ENCODE results near the gene RPH3AL.

RPH3AL gene, protein sequence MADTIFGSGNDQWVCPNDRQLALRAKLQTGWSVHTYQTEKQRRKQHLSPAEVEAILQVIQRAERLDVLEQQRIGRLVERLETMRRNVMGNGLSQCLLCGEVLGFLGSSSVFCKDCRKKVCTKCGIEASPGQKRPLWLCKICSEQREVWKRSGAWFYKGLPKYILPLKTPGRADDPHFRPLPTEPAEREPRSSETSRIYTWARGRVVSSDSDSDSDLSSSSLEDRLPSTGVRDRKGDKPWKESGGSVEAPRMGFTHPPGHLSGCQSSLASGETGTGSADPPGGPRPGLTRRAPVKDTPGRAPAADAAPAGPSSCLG

DNA sequence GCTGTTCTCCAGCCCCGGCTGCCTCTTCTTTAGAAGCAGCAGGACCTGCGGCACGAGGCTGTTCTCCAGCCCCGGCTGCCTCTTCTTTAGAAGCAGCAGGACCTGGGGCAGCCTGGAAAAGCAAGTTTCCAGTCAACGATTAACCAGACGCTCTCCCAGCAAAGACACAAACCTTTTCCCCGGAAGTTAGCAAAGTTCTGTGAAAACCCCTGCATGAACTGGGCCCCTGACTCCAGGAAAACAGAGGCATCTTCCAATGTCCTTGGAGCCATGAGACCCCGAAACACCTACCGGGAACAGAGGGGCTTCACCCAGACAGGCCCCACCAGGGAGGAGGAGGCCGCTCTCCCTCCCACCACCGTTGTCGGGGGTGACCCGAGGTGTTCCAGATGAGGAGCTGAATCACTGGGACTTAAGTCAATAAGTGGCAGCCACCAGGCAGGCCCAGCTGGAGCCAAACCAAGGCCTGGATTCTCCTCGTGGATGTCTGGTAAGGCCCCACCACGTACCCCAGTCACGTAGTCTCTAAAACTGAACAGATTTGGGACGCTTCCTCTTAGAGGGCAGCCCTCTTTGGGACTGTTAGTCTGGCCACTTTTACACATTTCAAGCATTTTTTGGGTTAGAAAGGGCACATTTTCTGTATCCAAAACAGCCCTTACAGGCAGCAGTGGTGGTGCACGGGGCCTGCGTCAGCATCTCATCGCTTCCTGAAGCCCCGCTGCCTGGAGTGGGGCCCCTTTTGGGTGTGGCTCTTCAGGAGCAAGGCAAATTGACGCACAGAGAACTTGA lies at the start of gene RPH3AL:
Gene RPH3AL, minus strand, starts transcription at position 387 of the 792 bp plus-strand sequence. CDS start 25,264 bp downstream, outside the sequence.
- H3K4me3 ChIP-seq (ENCODE audit: low read depth, low read length): no peak within 1 kb of the TSS
- DNase-seq (ENCODE audit: low read depth): no peak

DNA sequence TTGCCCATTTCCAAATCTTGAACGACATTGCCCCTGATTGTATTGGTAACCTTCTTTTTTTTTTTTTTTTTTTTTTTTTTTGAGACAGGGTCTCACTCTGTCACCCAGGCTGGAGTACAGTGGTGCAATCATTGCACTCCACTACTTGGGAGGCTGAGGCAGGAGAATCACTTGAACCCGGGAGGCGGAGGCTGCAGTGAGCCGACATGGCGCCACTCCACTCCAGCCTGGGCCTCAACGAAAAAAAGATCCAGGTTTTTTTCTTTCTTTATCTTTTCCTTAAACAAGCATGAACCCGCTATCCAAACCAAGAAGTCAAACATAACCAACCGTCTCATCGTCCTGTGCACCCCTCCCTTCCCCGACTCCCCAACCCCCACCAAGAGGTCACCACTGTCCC lies 47.6 kb upstream of the RPH3AL start:
- no peak for DNase-seq (ENCODE audit: low read depth)
- H3K4me3 ChIP-seq (ENCODE audit: low read depth, low read length): no peak overlapping the region

DNA sequence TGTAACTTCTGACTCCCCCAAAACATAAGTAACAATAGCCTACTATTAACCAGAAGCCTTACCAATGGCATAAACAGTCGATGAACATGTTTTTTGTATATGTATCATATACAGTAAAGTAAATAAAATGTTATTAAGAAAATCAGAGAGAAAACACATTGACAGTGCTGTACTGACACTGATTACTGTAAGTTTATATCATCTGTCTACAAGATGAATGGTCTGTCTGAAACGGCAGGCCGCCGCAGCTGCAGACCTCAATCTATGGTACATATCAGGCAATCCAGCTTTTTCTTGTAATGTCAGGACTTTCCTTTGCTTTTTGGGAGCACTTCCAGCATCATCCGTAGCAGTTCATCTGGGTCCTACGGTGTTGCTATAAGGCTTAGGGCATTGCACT lies 44.2 kb upstream of the RPH3AL start:
- H3K4me3 ChIP-seq (ENCODE audit: low read depth, low read length): no peak overlapping the region
- no peak for DNase-seq (ENCODE audit: low read depth)

DNA sequence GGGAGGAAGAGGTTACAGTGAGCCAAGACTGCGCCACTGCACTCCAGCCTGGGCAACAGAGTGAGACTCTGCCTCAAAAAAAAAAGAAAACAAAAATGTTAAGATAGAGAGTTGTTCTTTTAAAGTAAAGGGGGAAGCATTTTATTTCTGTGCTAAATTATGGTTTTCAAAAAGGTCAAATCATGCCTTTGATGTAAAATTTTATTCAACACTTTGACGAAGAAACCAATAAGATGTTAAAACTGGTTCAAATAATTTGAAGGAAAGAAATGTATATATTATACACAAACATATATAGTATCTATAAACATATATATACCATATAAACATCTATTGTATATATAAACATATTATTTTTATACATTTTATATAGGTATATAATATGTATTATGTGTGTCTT lies 43.4 kb upstream of the RPH3AL start:
- H3K4me3 ChIP-seq (ENCODE audit: low read depth, low read length): no peak overlapping the region
- DNase-seq (ENCODE audit: low read depth): no peak

DNA sequence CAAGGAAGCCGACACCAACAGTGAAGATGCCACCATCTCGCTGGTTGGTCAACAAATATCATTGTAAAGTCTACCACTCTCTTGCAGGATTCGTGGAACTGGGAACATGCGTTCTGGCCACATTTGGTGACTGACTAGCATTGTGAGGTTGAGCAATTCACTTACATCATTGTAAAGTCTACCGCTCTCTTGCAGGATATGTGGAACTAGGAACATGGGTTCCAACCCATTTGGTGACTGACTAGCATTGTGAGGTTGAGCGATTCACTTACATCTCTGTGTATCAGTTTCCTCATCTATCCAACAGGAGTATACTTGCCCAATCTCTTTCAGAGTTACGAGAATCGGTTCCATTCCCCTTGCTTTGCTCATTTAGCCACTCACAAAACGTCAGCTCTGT lies 42.6 kb upstream of the RPH3AL start:
- no peak for DNase-seq (ENCODE audit: low read depth)
- H3K4me3 ChIP-seq (ENCODE audit: low read depth, low read length): no peak overlapping the region

DNA sequence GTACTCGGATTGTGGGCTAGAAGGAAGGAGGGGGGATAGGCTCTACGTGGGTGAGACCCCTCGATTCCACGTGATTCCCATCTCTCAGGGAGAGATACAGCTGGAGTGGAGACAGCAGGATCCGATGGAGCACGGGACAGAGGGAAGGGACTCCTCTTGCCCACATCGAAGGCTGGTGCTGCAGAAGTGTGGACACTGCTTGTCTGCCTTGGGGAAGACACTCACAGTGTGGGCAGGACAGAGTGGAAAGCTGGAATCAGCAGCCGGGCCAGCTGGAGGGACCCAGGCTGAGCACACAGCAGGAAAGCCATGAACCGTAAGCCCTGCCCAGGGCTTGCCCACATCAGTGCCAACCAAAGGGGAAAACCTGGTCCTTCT lies 42.1 kb upstream of the RPH3AL start:
- no peak for DNase-seq (ENCODE audit: low read depth)
- H3K4me3 ChIP-seq (ENCODE audit: low read depth, low read length): no peak overlapping the region

GRCh38 chr17:393806-394717 lies 41.5 kb upstream of the RPH3AL start:
- DNase-seq (ENCODE audit: low read depth): no peak

GRCh38 chr17:391850-392249 lies 39.2 kb upstream of the RPH3AL start:
- no peak overlapping the region for H3K4me3 ChIP-seq (ENCODE audit: low read depth, low read length)
- DNase-seq (ENCODE audit: low read depth): no peak

More at GRCh38 chr17:393806-394717, 41.5 kb upstream of the RPH3AL start:
- no peak overlapping the region for H3K4me3 ChIP-seq (ENCODE audit: low read depth, low read length)

GRCh38 chr17:390025-390424 lies 37.4 kb upstream of the RPH3AL start:
- no peak overlapping the region for H3K4me3 ChIP-seq (ENCODE audit: low read depth, low read length)

DNA sequence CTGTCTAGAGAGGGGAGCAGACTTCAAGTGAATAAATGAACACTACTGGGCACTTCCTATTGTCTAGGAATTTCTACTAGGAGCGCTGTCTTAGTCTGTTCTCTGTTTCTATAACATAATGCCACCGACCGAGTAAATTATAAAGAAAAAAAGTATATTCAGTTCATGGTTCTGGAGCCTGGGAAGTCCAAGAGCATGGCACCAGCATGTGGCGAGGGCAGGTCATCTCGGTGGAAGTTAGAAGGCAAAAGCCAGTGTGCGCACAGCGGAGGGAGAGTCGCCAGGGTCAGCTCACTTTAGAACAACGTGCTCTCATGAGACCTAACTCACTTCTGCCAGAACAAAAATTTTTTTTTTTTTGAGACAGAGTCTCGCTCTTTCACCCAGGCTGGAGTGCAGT lies 35.5 kb upstream of the RPH3AL start:
- no peak overlapping the region for H3K4me3 ChIP-seq (ENCODE audit: low read depth, low read length)
- DNase-seq (ENCODE audit: low read depth): no peak

More at GRCh38 chr17:390025-390424, 37.4 kb upstream of the RPH3AL start:
- no peak for DNase-seq (ENCODE audit: low read depth)

GRCh38 chr17:386141-386876 lies 33.7 kb upstream of the RPH3AL start:
- DNase-seq (ENCODE audit: low read depth): no peak
- H3K4me3 ChIP-seq (ENCODE audit: low read depth, low read length): peak overlapping the region; percentile 39

DNA sequence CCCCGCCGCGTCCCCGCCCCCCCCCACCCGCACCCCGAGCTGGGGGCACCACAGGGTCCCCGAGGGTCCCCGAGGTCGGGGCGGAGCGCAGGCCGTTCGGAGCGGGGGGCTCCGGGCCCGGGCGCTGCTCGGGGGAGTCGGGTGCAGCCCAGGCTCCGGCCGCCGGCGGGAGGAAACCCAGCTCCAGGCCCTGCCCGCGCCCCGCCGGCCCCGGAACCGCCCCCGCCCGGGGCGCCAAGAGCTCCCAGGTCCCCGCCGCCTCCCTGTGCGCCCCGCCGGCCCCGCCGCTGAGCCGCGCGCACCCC lies 33.2 kb upstream of the RPH3AL start:
- H3K4me3 ChIP-seq (ENCODE audit: low read depth, low read length): peak overlapping the region; percentile 39
- DNase-seq (ENCODE audit: low read depth): no peak

DNA sequence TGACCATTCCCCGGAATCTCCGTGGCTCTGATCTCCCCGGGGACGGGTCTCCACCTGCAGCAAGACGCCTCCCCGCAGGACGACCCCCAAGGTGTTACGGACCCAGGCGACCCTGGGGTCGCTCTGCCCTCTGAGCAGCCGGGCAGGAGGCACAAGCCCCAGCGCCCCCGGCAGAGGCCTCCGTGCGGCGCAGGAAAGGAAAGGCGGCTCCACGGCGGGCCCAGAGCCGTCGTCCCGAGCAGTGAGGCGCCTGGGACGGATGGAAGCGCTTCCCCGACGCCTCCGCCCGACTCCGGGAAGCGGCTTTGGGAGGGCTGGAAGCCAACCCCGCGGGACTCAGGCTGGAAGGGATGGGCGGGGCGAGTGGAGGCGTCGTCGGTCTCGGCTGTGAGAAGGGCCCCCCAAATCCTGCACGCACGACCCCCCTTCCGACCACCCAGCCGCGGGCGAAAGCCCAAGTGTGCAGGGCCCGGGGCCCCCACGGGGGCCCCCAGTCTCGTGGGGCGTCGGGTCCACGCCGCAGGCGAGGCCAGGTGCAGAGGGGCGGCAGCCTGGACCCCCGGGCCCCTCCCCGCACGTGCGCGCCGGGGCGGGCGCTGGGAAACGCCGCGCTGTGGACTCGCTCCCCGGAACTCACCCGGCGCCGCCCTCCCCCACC lies 32.7 kb upstream of the RPH3AL start:
- DNase-seq (ENCODE audit: low read depth): no peak
- peak overlapping the region; percentile 39 for H3K4me3 ChIP-seq (ENCODE audit: low read depth, low read length)

DNA sequence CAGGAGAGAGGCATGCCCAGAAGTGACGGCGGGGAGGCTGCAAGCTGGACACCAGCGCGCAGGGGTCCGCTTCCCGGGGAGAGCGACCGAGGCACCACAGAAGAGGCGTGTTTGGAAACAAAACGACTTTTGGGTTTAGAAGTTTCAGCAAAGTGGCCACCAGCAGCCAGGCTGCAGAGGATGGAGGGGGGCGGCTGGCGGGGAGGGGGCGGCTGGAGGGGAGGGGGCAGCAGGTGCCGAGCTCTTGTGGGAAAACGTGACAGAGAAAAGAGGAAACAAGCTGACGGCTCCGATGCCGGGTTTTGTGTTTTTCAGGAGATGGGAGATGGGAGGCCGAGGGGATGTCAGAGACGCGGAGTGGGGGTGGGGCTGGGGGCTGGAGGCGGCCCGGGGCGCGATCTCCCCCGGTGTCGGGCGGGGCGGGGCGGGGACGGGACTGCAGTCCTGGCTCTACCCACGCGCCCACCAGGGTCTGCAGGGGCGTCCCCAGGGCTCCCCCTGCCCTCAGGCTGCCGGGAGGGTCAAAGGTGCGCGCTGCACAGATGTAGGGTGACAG lies 32.1 kb upstream of the RPH3AL start:
- H3K4me3 ChIP-seq (ENCODE audit: low read depth, low read length): no peak overlapping the region
- no peak for DNase-seq (ENCODE audit: low read depth)

DNA sequence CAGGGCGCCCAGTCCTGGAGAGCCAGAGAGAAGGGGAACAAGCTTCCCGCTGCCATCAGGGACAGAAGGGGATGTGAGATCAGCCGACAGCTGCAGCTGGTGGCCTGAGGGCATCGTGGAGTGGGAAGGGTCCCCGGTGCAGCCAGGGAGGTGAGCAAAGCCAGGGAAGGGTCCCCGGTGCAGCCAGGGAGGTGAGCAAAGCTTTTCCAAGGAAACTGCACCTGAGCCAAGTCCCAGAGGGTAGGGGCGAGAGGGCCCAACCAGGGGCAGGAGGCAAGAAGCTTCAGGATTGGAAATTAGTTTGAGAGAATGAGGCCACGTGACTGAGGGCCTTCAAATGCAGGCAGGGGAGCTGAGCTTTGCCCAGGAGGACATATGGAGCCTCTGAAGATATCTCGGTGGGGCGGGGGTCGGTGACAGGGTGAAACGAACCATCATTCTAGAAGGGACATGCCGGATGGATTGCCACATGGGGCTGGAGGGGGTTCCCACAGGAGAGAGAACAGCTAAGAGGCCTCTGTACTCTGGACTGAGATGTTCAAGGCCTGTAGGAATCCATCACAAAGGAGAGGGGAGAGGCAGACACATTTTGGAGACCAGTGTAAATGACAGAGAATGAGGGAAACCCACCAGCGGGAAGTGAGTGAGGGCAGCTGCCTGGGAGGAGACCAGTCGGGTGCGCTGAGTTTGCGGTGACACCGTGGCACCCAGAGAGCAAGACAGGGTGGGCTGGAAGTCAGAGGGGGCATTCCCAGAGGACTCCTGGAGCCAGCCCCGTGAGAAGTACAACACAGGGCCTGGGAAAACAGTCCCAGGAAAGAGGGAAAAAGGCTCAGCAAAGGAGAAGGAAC lies 31.4 kb upstream of the RPH3AL start:
- no peak overlapping the region for H3K4me3 ChIP-seq (ENCODE audit: low read depth, low read length)
- DNase-seq (ENCODE audit: low read depth): no peak

DNA sequence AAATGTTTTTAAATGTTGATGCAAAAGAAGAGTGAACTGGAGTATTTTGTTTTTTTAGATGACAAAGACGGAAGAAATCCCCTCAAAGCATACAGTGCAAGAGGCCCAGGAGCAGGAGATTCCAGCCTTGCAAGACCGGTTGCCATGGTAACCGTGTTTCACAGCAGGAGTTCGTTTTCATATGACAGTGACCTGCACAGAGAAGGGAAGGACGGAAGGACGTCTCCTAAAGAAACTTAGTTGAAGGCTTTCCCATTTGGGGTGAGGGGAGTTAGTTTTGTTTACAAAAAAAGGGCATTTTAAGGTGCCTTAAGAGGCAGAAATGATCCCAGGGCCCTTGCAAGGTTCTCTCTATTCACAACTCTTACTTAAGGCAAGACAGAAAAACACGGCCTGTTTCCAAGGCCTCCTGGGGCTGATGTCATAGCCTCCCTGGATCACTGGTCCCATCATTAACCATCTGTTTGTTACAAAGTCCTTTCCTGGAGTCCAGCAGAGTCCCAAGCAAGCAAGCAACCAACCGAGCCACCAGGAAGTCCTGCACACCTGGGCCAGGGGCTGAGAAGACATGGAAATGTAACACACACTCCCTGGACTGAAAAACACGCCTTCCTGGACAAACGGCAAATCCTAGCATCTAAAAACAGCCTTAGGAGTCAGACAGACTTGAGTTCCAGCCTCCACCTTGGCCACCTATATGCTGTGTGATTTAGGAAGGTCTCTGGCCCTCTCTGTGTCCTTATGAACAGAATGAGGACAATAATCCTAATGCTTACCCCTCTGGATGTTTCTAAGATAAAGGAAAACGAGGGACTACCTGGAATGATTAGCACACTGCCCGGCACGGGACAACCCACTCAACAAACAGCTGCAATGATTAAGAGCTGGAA lies 30.3 kb upstream of the RPH3AL start:
- DNase-seq (ENCODE audit: low read depth): peak; percentile 49
- H3K4me3 ChIP-seq (ENCODE audit: low read depth, low read length): no peak overlapping the region
